ENCODE results near the gene TMEM101. TPM values are rescaled to one million over a fixed set of nuclear protein-coding genes. Genes with fewer than 3 reads are reported as not detected.

Gene TMEM101
- total RNA-seq, 1 experiment from 2014 or later, result 18.6 TPM

DNA sequence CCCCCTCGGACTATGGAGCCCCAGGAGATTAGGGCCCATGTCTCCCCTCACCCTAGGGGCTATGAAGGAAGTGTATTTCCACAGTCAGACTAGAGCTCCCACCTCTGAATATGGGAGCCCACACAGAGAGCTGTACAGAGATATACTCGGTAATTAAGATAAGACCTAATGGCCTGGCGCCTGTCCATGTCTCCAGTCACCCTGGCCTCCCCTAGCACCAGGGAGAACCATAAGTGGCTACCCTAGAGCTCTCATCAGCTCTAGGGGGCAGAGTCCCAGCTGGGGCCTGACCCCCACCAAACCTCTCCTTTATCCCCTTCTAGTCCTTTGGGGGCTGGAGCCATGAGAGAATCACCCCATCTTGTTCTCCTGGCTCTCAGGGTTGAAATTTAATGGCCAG is 2.4 kb downstream of the TMEM101 start:
- peaks cover 6% of the 10 kb centered on the region for H4K20me1 ChIP-seq (ENCODE audit: control insufficient read depth, insufficient read depth, insufficient read length)
- no peak overlapping the region for H2BK15ac ChIP-seq (ENCODE audit: low read depth, low read length)
- no CpG with 5 or more reads among the region's 3 CpGs for WGBS (ENCODE audit: extremely low coverage, insufficient read length, low lambda C conversion rate)
- H3K9ac ChIP-seq (ENCODE audit: extremely low read depth, insufficient read length, low read length), result no peak overlapping the region
- H4K5ac ChIP-seq (ENCODE audit: insufficient read length, low read depth, low read length), result no peak overlapping the region
- H3K27me3 ChIP-seq (ENCODE audit: insufficient read depth, low read length), result no peaks in the 10 kb centered on the region
- H4K8ac ChIP-seq (replicated peaks; ENCODE audit: insufficient read length, low read depth, low read length), result no peak overlapping the region
- no peak overlapping the region for H3K4me2 ChIP-seq (ENCODE audit: insufficient read depth, insufficient read length, low read length)
- no peak overlapping the region for H2BK20ac ChIP-seq (ENCODE audit: low read depth, low read length, poor library complexity, severe bottlenecking)
- H4K91ac ChIP-seq (ENCODE audit: insufficient read length, low read depth, low read length), result no peak overlapping the region
- H3K23ac ChIP-seq (ENCODE audit: insufficient read length, low read depth, low read length), result no peak overlapping the region
- TF ChIP-seq, protein P1, sequence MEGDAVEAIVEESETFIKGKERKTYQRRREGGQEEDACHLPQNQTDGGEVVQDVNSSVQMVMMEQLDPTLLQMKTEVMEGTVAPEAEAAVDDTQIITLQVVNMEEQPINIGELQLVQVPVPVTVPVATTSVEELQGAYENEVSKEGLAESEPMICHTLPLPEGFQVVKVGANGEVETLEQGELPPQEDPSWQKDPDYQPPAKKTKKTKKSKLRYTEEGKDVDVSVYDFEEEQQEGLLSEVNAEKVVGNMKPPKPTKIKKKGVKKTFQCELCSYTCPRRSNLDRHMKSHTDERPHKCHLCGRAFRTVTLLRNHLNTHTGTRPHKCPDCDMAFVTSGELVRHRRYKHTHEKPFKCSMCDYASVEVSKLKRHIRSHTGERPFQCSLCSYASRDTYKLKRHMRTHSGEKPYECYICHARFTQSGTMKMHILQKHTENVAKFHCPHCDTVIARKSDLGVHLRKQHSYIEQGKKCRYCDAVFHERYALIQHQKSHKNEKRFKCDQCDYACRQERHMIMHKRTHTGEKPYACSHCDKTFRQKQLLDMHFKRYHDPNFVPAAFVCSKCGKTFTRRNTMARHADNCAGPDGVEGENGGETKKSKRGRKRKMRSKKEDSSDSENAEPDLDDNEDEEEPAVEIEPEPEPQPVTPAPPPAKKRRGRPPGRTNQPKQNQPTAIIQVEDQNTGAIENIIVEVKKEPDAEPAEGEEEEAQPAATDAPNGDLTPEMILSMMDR (conservative IDR thresholded peaks at IDR 0.05), result no peak
- no peaks in the 10 kb centered on the region for H3K79me1 ChIP-seq (ENCODE audit: insufficient read depth, low read depth, low read length, poor library complexity, severe bottlenecking)
- no peak overlapping the region for H2BK5ac ChIP-seq (ENCODE audit: insufficient read length, low read length)
- no peak overlapping the region for H3K14ac ChIP-seq (ENCODE audit: insufficient read depth, low read length)
- no peak overlapping the region for H2AFZ ChIP-seq (ENCODE audit: low read length)
- H2AK5ac ChIP-seq (ENCODE audit: insufficient read length, low read length), result no peak overlapping the region
- Mint-ChIP-seq H3K9me3 (no peaks in the 10 kb centered on the region), H3K27me3 (ENCODE audit: low read depth) (no peaks in the 10 kb centered on the region; the same call in 1 of the 2 replicates), H3K36me3 (ENCODE audit: insufficient read depth in 1 of 3, low read depth in 3 of 3) (peaks cover 7 to 18% (median 16%) of the 10 kb centered on the region in 3 experiments; a peak in 6 of 7 replicates), H3K4me1 (peaks cover 17 to 20% of the 10 kb centered on the region in 2 experiments), H3K27ac (no peak overlapping the region), H3K4me3 (no peak overlapping the region)
- no peak overlapping the region for H3K27ac ChIP-seq (ENCODE audit: insufficient read length, low read depth, low read length)
- peaks cover 13% of the 10 kb centered on the region for H3K23me2 ChIP-seq (ENCODE audit: insufficient read length, low read depth, low read length, poor library complexity, severe bottlenecking)
- no peak overlapping the region for H3K4ac ChIP-seq (ENCODE audit: low read depth, low read length)
- H3K79me2 ChIP-seq (ENCODE audit: insufficient read depth, low read length), result no peaks in the 10 kb centered on the region
- H3K18ac ChIP-seq (ENCODE audit: insufficient read length, low read depth, low read length), result no peak overlapping the region
- peaks cover 3% of the 10 kb centered on the region; the same call in 1 of the 2 replicates for H3K4me1 ChIP-seq (ENCODE audit: insufficient read depth, low read length)
- no peak overlapping the region for H3T11ph ChIP-seq (ENCODE audit: low read length)
- no peak overlapping the region for H2BK120ac ChIP-seq (ENCODE audit: low read depth, low read length, poor library complexity, severe bottlenecking)
- no peak overlapping the region for H2BK12ac ChIP-seq (ENCODE audit: insufficient read length, low read depth, low read length)
- DNase-seq, result no peak
- no peaks in the 10 kb centered on the region for H3K9me3 ChIP-seq (ENCODE audit: control insufficient read depth, low read depth, low read length)
- no peak overlapping the region for H3K56ac ChIP-seq (ENCODE audit: insufficient read length, low read depth, low read length)
